HG03342 (cell line): Measurements from ENCODE around the gene HCFC2.
"Not testable (repeated sequence)": the region's sequence is repeated elsewhere in the genome, so short reads cannot be mapped to it uniquely, and the experiment has no call there.

ENCODE experiments used
- ATAC-seq: cut with Tn5 transposase; IDR thresholded peaks from one replicate; pipeline ENCODE4 v1.9.1; 2021; ENCODE audit warnings: mild to moderate bottlenecking, moderate library complexity; ENCODE audit not compliant: unreplicated experiment

HCFC2 gene

GRCh38 chr12:104064031-104064841 lies at the start of gene HCFC2:
Gene HCFC2, plus strand, starts transcription at chr12:104064531. Its CDS starts 30 bp downstream, at chr12:104064561.
- peak; percentile 89 for ATAC-seq

- not testable (repeated sequence) for ATAC-seq
Observed at GRCh38 chr12:104021862-104022261, 42.5 kb upstream of the HCFC2 start.

- no peak for ATAC-seq
Observed at GRCh38 chr12:104022786-104023185, 41.5 kb upstream of the HCFC2 start.

GRCh38 chr12:104023710-104024109 lies 40.6 kb upstream of the HCFC2 start:
- no peak for ATAC-seq

GRCh38 chr12:104024348-104024747 lies 40.0 kb upstream of the HCFC2 start:
- ATAC-seq: no peak

GRCh38 chr12:104025771-104026170 lies 38.6 kb upstream of the HCFC2 start:
- ATAC-seq: no peak

- ATAC-seq: no peak
Observed at GRCh38 chr12:104026841-104027599, 37.3 kb upstream of the HCFC2 start.

- not testable (repeated sequence) for ATAC-seq
Observed at GRCh38 chr12:104030596-104030995, 33.7 kb upstream of the HCFC2 start.

GRCh38 chr12:104036143-104036542 lies 28.2 kb upstream of the HCFC2 start:
- ATAC-seq: not testable (repeated sequence)

- ATAC-seq: not testable (repeated sequence)
Observed at GRCh38 chr12:104039769-104040168, 24.6 kb upstream of the HCFC2 start.

GRCh38 chr12:104042580-104042979 lies 21.8 kb upstream of the HCFC2 start:
- no peak for ATAC-seq

- ATAC-seq: no peak
Observed at GRCh38 chr12:104044158-104044557, 20.2 kb upstream of the HCFC2 start.

- no peak for ATAC-seq
Observed at GRCh38 chr12:104046306-104046705, 18.0 kb upstream of the HCFC2 start.

- no peak for ATAC-seq
Observed at GRCh38 chr12:104048162-104048561, 16.2 kb upstream of the HCFC2 start.

- ATAC-seq: no peak
Observed at GRCh38 chr12:104048811-104049210, 15.5 kb upstream of the HCFC2 start.

GRCh38 chr12:104049278-104049902 lies 14.9 kb upstream of the HCFC2 start:
- no peak for ATAC-seq

- no peak for ATAC-seq
Observed at GRCh38 chr12:104049903-104050356, 14.4 kb upstream of the HCFC2 start, which contains the start of gene GLT8D2. Gene GLT8D2, minus strand, starts transcription at chr12:104050187. Its CDS starts 30,539 bp downstream, at chr12:104019648.

- no peak for ATAC-seq
Observed at GRCh38 chr12:104050436-104050835, 13.9 kb upstream of the HCFC2 start.

- no peak for ATAC-seq
Observed at GRCh38 chr12:104054681-104055346, 9.5 kb upstream of the HCFC2 start.

GRCh38 chr12:104055686-104056388 lies 8.5 kb upstream of the HCFC2 start:
- ATAC-seq: no peak
